GM12878 (cell line): ENCODE results near the gene COLQ.

Experiments
- CREM ChIP-seq: IDR thresholded peaks from 2 replicates; pipeline ENCODE4 v1.6.1; 2014; ENCODE audit warnings: antibody characterized with exemption, low read depth
- CTCF ChIP-seq, 3 experiments: IDR thresholded peaks in 2 of 3; conservative IDR thresholded peaks in 1 of 3; 2 replicates each; pipeline ENCODE4 v1.5.1; 2011; ENCODE audit warnings: low read depth in 3 of 3, low read length in 3 of 3, mild to moderate bottlenecking in 3 of 3, control low read depth in 2 of 3, moderate library complexity in 2 of 3, inconsistent platforms in 1 of 3, mixed read lengths in 1 of 3; ENCODE audit not compliant: control insufficient read depth in 2 of 3, insufficient read depth in 1 of 3; ENCODE audit errors: extremely low read depth in 1 of 3
- JUND ChIP-seq: IDR thresholded peaks from 2 replicates; pipeline ENCODE4 v1.6.1; 2012; ENCODE audit warnings: low read depth, mild to moderate bottlenecking, low read length, improper control_type of control experiment, moderate library complexity
- NR2C1 ChIP-seq: fragments of 450-650 bp; IDR thresholded peaks from 2 replicates; pipeline ENCODE4 v1.6.1; 2017; ENCODE audit warnings: antibody characterized with exemption, mild to moderate bottlenecking, moderate library complexity
- POLR2A ChIP-seq: IDR thresholded peaks from 2 replicates; pipeline ENCODE4 v1.6.1; 2011; ENCODE audit warnings: low read depth, mild to moderate bottlenecking, low read length

GRCh38 chr3:15456321-15456720 is 65.2 kb downstream of the COLQ start:
- TF ChIP-seq POLR2A (no peak), CREM (no peak), CTCF (IDR thresholded peaks at IDR 0.05 in 2 of 3, conservative IDR thresholded peaks at IDR 0.05 in 1 of 3; ENCODE audit: control insufficient read depth in 2 of 3, extremely low read depth in 1 of 3, insufficient read depth in 1 of 3, low read depth in 3 of 3, low read length in 3 of 3) (no peak), NR2C1 (no peak), JUND (no peak)
